Heart left ventricle (tissue), 16 donors: ENCODE measurements around the gene HSF2BP. TPM values are rescaled to one million over a fixed set of nuclear protein-coding genes. Genes with fewer than 3 reads are reported as not detected.
"Not testable (repeated sequence)": the region's sequence is repeated elsewhere in the genome, so short reads cannot be mapped to it uniquely, and the experiment has no call there.

ENCODE experiments used
- ATAC-seq, 4 donors: fragments of 200-7000 bp; cut with Tn5 transposase; one replicate each; pipeline ENCODE4 v1.9.1; 2020 to 2022; ENCODE audit warnings: moderate library complexity in 4 of 4, mild to moderate bottlenecking in 3 of 4, moderate number of reproducible peaks in 1 of 4
- DNase-seq, 5 donors: peaks; one replicate each; pipeline ENCODE4 v3.0.0-alpha.2; 2020
- H3K27ac ChIP-seq, 12 donors: fragments of 200-600 bp; sonication (generic) in 4 of 12; one replicate each; pipeline versions ENCODE4 v1.5.0 to v1.8.0; 2016 to 2022; ENCODE audit warnings: mild to moderate bottlenecking in 2 of 12
- H3K27me3 ChIP-seq, 9 donors: fragments of 200-600 bp; sonication (generic) in 2 of 9; one replicate each; pipeline versions ENCODE4 v1.5.1 to v1.8.0; 2016 to 2022; ENCODE audit warnings: mild to moderate bottlenecking in 3 of 9
- H3K36me3 ChIP-seq, 9 donors: fragments of 200-600 bp; sonication (generic) in 2 of 9; one replicate each; pipeline versions ENCODE4 v1.5.0 to v1.8.0; 2018 to 2022; ENCODE audit warnings: mild to moderate bottlenecking in 2 of 9
- H3K4me1 ChIP-seq, 12 donors: fragments of 200-600 bp; sonication (generic) in 4 of 12; one replicate each; pipeline versions ENCODE4 v1.5.0 to v1.8.0; 2016 to 2022; ENCODE audit warnings: mild to moderate bottlenecking in 3 of 12
- H3K4me3 ChIP-seq, 12 donors: fragments of 200-600 bp; sonication (generic) in 4 of 12; one replicate each; pipeline versions ENCODE4 v1.5.0 to v1.8.0; 2017 to 2022; ENCODE audit warnings: mild to moderate bottlenecking in 9 of 12, moderate library complexity in 4 of 12
- H3K9me3 ChIP-seq, 12 donors: fragments of 200-600 bp; sonication (generic) in 4 of 12; one replicate each; pipeline versions ENCODE4 v1.5.0 to v1.8.0; 2016 to 2022; ENCODE audit warnings: mild to moderate bottlenecking in 1 of 12
- CTCF ChIP-seq, 12 donors: fragments of 200-600 bp; sonication (generic) in 4 of 12; IDR thresholded peaks; one replicate each; pipeline versions ENCODE4 v1.5.0 to v1.8.0; 2018 to 2022; ENCODE audit warnings: antibody characterized with exemption in 12 of 12, mild to moderate bottlenecking in 5 of 12
- POLR2A ChIP-seq, 2 donors: fragments of 450-650 bp; IDR thresholded peaks; one replicate each; pipeline ENCODE4 v1.6.1; 2017; ENCODE audit warnings: antibody characterized with exemption in 2 of 2, mild to moderate bottlenecking in 2 of 2, moderate library complexity in 2 of 2
- WGBS, 4 donors: extraction: QIAGEN DNeasy Blood & Tissue Kit in 2 of 4; methylation state at CpG; one replicate each; pipeline versions ENCODE4 v1.1.5 to v1.1.7; 2013 to 2018; 5-methylcytosine and 5-hydroxymethylcytosine counted together
- intact Hi-C, 10 donors: fragments of 100-400 bp; cut with DNase I; formaldehyde crosslinking; loops; one replicate each; pipeline versions ENCODE4 v1.11.1 to v1.14.2; 2022
- polyA plus RNA-seq, 2 donors: library from polyadenylated mRNA; stranded (reverse); fragments of 200-250 nt; gene quantifications; one replicate each; pipeline ENCODE4 v1.2.3, GENCODE V29; 2013
- total RNA-seq, 9 donors: library from RNA; depleted of rRNA in 2 of 9; stranded (reverse); fragments of >200 nt in 2 of 9; fragmentation: NEBNext Ultra II Directional in 3 of 9; extraction: Animal tissue kit (Norgen Biotek cat#: 25700) in 3 of 9; gene quantifications; one replicate each; pipeline versions ENCODE4 v1.1.0 to v1.2.4, GENCODE V29; 2016 to 2023
- donor health status: ischemic (EF 13 %, LVEDD 7.1; RV severe dilation, severe dysfunction).
- donor health status: healthy with polysubstance abuse.
- donor health status: DM: no; HTN: yes; CAD: no.
- donor health status: DM: no; HTN: no; CAD: no.
- donor health status: ischemic (EF 25% LVEDD 6.9; RV normal size, moderate dysfunction).
- donor health status: ischemic (EF 25% LVEDD 5.7; RV mildly dilated, moderate dysfunction).
- donor health status: healthy.
- donor health status: DM: yes; HTN: yes; CAD: no.
- donor health status: ischemic (EF 35%, LVEDD 5.7; RV mildly dilated, moderate dysfunction).
- donor health status: nonischemic (EF 11% LVEDD 7.7; RV severe dilation, severe dysfunction).
- donor health status: DM: yes; HTN: yes; CAD: no.
- donor health status: PGD.
- donor health status: ischemic (EF 29% LVEDD 5.4; RV normal size, mild dysfunction).
- donor health status: nonischemic (EF 23%, LVEDD 6.1; RV moderate dilation, normal function).

Gene HSF2BP
- total and polyA plus RNA-seq, 11 donors: 0.08 to 0.32 (median 0.19) TPM; not detected in 8

DNA sequence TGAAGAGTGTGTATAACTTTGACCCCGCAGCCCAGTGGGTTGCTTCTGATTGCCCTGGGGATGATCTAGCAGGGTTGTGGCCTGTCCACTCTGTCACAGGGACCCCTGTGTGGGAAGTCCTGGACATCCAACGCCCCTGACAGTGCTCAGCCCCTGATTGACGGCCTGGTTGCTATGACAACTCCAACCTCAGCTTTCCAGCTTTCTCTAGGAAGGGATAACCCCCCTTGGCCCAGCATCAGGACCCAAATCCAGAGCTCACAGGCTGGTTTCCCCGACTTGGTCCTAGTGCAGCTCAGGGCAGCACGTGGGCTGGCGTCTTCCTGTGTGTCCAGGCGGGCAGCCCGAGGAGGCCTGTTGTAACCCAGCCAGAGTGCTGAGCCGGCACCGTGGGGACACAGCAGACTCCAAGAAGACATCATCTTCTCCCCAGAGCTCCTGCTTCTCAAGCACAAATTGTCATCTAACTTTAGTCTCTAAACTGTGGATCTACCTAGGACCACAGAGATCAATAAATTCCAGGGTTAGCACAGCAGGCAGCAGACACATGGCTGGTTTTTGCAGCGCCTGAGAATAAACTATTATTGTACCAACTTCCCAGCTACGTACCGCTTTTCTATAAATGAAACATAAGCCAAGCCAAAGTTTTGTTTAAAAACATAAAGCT lies 40.8 kb upstream of the HSF2BP start:
- Histone ChIP-seq H3K4me3 (no peak overlapping the region), H3K36me3 (peaks cover 0 to 22% (median 5%) of the 10 kb centered on the region in 9 donors), H3K9me3 (no peaks in the 10 kb centered on the region), H3K4me1 (peaks cover 0 to 21% (median 10%) of the 10 kb centered on the region in 12 donors), H3K27ac (no peak overlapping the region), H3K27me3 (no peaks in the 10 kb centered on the region)
- TF ChIP-seq POLR2A (IDR thresholded peaks at IDR 0.05): no peak
- TF ChIP-seq CTCF (IDR thresholded peaks at IDR 0.05): no peak
- DNase-seq (no peak), ATAC-seq (no peak)
- 78 to 92% (median 82%) methylated on average over 12 to 13 of the region's 13 CpGs for WGBS, 4 donors
- intact Hi-C loops: loop anchor here in 2 of 10 donors (5.0 to 10.0 kb wide), 2 partner anchors 43 to 55 kb away; partner anchors contain the start of genes HSF2BP (in 1 of the 2) and RRP1B (in 1 of the 2)

DNA sequence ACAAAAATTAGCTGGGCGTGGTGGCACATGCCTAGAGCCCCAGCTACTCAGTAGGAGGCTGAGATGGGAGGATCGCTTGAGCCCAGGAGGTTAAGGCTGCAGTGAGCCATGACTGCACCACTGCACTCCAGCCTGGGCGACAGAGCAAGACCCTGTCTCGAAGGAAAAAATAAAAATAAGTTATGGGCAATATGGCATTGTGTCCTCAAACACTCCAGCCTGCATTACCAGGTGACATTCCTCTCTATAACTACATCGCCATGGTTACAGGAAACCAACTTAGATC lies 40.1 kb upstream of the HSF2BP start:
- Histone ChIP-seq H3K36me3 (peaks cover 0 to 26% (median 12%) of the 10 kb centered on the region in 9 donors), H3K4me1 (peaks cover 0 to 21% (median 10%) of the 10 kb centered on the region in 12 donors)
- H3K27me3 ChIP-seq, H3K4me3 ChIP-seq, H3K9me3 ChIP-seq, DNase-seq, intact Hi-C loops, H3K27ac ChIP-seq, ATAC-seq: not testable (repeated sequence)
- 81 to 93% (median 89%) methylated on average over 5 of the region's 5 CpGs for WGBS, 4 donors

- peaks cover 0 to 41% (median 25%) of the 10 kb centered on the region in 9 donors for H3K36me3 ChIP-seq
- DNase-seq (no peak), ATAC-seq (no peak)
- H3K27ac ChIP-seq: no peak overlapping the region
- TF ChIP-seq CTCF (IDR thresholded peaks at IDR 0.05): no peak
- no peak for TF ChIP-seq POLR2A (IDR thresholded peaks at IDR 0.05)
- peaks cover 0 to 12% (median 5%) of the 10 kb centered on the region in 12 donors for H3K4me1 ChIP-seq
- H3K9me3 ChIP-seq: no peaks in the 10 kb centered on the region
- no peak overlapping the region for H3K4me3 ChIP-seq
- WGBS, 4 donors: 86 to 93% (median 91%) methylated on average over 11 of the region's 11 CpGs
- H3K27me3 ChIP-seq: no peaks in the 10 kb centered on the region
- intact Hi-C loops: no loop called here
Measured at GRCh38 chr21:43697758-43698643, 38.7 kb upstream of the HSF2BP start.

GRCh38 chr21:43696214-43696613 lies 36.9 kb upstream of the HSF2BP start:
- Histone ChIP-seq H3K4me1 (no peaks in the 10 kb centered on the region), H3K27ac (no peak overlapping the region), H3K36me3 (peaks cover 0 to 59% (median 43%) of the 10 kb centered on the region in 9 donors), H3K4me3 (no peak overlapping the region), H3K27me3 (no peaks in the 10 kb centered on the region), H3K9me3 (no peaks in the 10 kb centered on the region)
- intact Hi-C loops: no loop called here
- TF ChIP-seq POLR2A (IDR thresholded peaks at IDR 0.05) (no peak), CTCF (IDR thresholded peaks at IDR 0.05) (no peak)
- DNase-seq (no peak), ATAC-seq (no peak)
- 95 to 98% (median 96%) methylated on average over 14 to 17 of the region's 17 CpGs for WGBS, 4 donors
